ENCODE measurements around the gene CDC123.

The CDC123 gene

GRCh38 chr10:12186323-12186722 lies 9.7 kb upstream of the CDC123 start:
- no peak overlapping the region for H2BK5ac ChIP-seq (ENCODE audit: low read depth, low read length, poor library complexity)
- H3K36me3 ChIP-seq (ENCODE audit: control insufficient read depth in 1 of 2, insufficient read depth in 2 of 2, low read length in 2 of 2) = peaks cover 8 to 10% of the 10 kb centered on the region in 2 experiments
- H2BK120ac ChIP-seq (ENCODE audit: insufficient read depth, low read length, poor library complexity) = no peak overlapping the region
- H3K27me3 ChIP-seq (ENCODE audit: insufficient read depth, low read length) = no peaks in the 10 kb centered on the region
- no peaks in the 10 kb centered on the region for H3K4me1 ChIP-seq (ENCODE audit: control insufficient read depth in 1 of 2, insufficient read depth in 2 of 2, low read length in 2 of 2)
- no peak overlapping the region for H3K18ac ChIP-seq (ENCODE audit: low read length)
- no peaks in the 10 kb centered on the region for H3K9me3 ChIP-seq (ENCODE audit: insufficient read depth, low read depth, low read length)
- no peak overlapping the region for H3K9ac ChIP-seq (ENCODE audit: low read length)
- no CpG with 5 or more reads among the region's 8 CpGs for WGBS (ENCODE audit: extremely low coverage, insufficient coverage, insufficient read length)
- no peak overlapping the region for H2AFZ ChIP-seq (ENCODE audit: insufficient read depth, low read length, poor library complexity)
- no peak overlapping the region for H3K4me3 ChIP-seq (ENCODE audit: low read depth, low read length)
- no peak overlapping the region for H4K12ac ChIP-seq (ENCODE audit: low read depth, low read length)
- no peak overlapping the region for H3K23ac ChIP-seq (ENCODE audit: low read length)
- H4K91ac ChIP-seq (ENCODE audit: low read depth, low read length) = no peak overlapping the region
- no peak for DNase-seq
- H2BK12ac ChIP-seq (ENCODE audit: low read length) = no peak overlapping the region
- no peak overlapping the region for H4K8ac ChIP-seq (ENCODE audit: low read depth, low read length)
- H3K27ac ChIP-seq (ENCODE audit: low read depth, low read length) = no peak overlapping the region
- H3K79me1 ChIP-seq (ENCODE audit: low read length) = no peaks in the 10 kb centered on the region
- H2AK5ac ChIP-seq (ENCODE audit: low read length) = no peak overlapping the region
- no peak overlapping the region for H3K4me2 ChIP-seq (ENCODE audit: low read length)
- no peak overlapping the region for H3K4ac ChIP-seq (ENCODE audit: low read depth, low read length)
- H3K79me2 ChIP-seq (ENCODE audit: control insufficient read depth, insufficient read depth, low read length, poor library complexity) = no peaks in the 10 kb centered on the region
- no peak overlapping the region for H3K14ac ChIP-seq (ENCODE audit: low read length)

DNA sequence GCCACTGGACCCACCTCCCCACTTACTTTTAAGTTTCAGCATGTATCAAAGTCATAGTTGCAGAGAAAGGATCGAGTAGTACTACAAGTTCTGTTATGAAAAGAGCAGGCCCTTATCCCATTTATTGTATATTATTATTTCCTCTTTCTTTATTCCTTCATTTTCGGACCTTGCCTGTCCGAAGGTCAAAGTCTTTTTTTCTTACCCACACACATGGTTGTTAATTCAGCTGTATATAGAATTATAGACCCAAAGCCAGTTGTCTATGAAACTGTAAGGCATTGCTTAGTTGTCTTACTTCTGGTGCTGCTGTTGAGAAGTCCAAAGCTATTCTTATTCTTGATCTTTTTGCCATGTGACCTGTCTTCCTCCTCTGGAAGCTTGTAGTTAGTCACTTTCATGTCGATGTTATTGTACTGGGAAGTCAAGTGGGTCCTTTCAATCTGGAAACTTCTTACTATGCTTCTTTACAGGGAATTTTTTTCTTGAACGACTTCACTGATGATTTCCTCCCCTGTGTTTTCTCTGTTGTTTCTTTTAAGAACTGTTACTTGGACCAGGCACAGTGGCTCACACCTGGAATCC lies 8.6 kb upstream of the CDC123 start:
- Histone ChIP-seq H3K4me3 (ENCODE audit: low read depth, low read length) (no peak overlapping the region), H2BK12ac (ENCODE audit: low read length) (no peak overlapping the region), H2AFZ (ENCODE audit: insufficient read depth, low read length, poor library complexity) (no peak overlapping the region), H3K36me3 (ENCODE audit: control insufficient read depth in 1 of 2, insufficient read depth in 2 of 2, low read length in 2 of 2) (peaks cover 9 to 10% of the 10 kb centered on the region in 2 experiments), H3K23ac (ENCODE audit: low read length) (no peak overlapping the region), H3K27ac (ENCODE audit: low read depth, low read length) (no peak overlapping the region), H4K12ac (ENCODE audit: low read depth, low read length) (no peak overlapping the region), H3K79me2 (ENCODE audit: control insufficient read depth, insufficient read depth, low read length, poor library complexity) (no peaks in the 10 kb centered on the region), H3K9ac (ENCODE audit: low read length) (no peak overlapping the region), H4K8ac (ENCODE audit: low read depth, low read length) (no peak overlapping the region), H3K27me3 (ENCODE audit: insufficient read depth, low read length) (no peaks in the 10 kb centered on the region), H3K18ac (ENCODE audit: low read length) (no peak overlapping the region), H2BK120ac (ENCODE audit: insufficient read depth, low read length, poor library complexity) (no peak overlapping the region), H3K4me2 (ENCODE audit: low read length) (no peak overlapping the region), H3K4me1 (ENCODE audit: control insufficient read depth in 1 of 2, insufficient read depth in 2 of 2, low read length in 2 of 2) (peaks cover 0 to 2% of the 10 kb centered on the region in 2 experiments), H2AK5ac (ENCODE audit: low read length) (no peak overlapping the region), H3K14ac (ENCODE audit: low read length) (no peak overlapping the region), H3K79me1 (ENCODE audit: low read length) (no peaks in the 10 kb centered on the region), H3K4ac (ENCODE audit: low read depth, low read length) (no peak overlapping the region), H4K91ac (ENCODE audit: low read depth, low read length) (no peak overlapping the region), H3K9me3 (ENCODE audit: insufficient read depth, low read depth, low read length) (no peaks in the 10 kb centered on the region), H2BK5ac (ENCODE audit: low read depth, low read length, poor library complexity) (no peak overlapping the region)
- DNase-seq = no peak
- WGBS (ENCODE audit: extremely low coverage, insufficient coverage, insufficient read length) = no CpG with 5 or more reads among the region's 5 CpGs

DNA sequence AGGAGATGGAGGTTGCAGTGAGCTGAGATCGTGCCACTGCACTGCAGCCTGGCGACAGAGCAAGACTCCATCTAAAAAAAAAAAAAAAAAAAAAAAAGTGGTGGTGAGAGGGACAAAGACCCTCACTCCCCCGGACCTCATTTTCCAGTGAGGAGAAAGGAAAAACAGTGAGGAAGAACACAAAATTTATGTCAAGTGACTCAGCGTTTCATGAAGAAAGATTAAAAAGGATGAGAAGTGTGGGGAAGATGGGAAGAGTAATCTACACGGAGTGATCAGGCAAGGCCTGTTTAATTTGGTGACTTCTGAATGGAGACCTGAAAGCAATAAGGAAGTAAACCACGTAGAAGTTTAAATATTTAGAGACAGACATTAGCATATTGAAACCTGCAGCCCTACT lies 7.3 kb upstream of the CDC123 start:
- no peak overlapping the region for H3K4me3 ChIP-seq (ENCODE audit: low read depth, low read length)
- H3K14ac ChIP-seq (ENCODE audit: low read length) = no peak overlapping the region
- peaks cover 8 to 9% of the 10 kb centered on the region in 2 experiments for H3K36me3 ChIP-seq (ENCODE audit: control insufficient read depth in 1 of 2, insufficient read depth in 2 of 2, low read length in 2 of 2)
- H3K4me2 ChIP-seq (ENCODE audit: low read length) = no peak overlapping the region
- WGBS (ENCODE audit: extremely low coverage, insufficient coverage, insufficient read length) = no CpG with 5 or more reads among the region's 6 CpGs
- H3K4me1 ChIP-seq (ENCODE audit: control insufficient read depth in 1 of 2, insufficient read depth in 2 of 2, low read length in 2 of 2) = peaks cover 0 to 2% of the 10 kb centered on the region in 2 experiments
- H3K9me3 ChIP-seq (ENCODE audit: insufficient read depth, low read depth, low read length) = no peaks in the 10 kb centered on the region
- H2AK5ac ChIP-seq (ENCODE audit: low read length) = no peak overlapping the region
- no peak overlapping the region for H2BK120ac ChIP-seq (ENCODE audit: insufficient read depth, low read length, poor library complexity)
- no peak for DNase-seq
- no peak overlapping the region for H2AFZ ChIP-seq (ENCODE audit: insufficient read depth, low read length, poor library complexity)
- no peaks in the 10 kb centered on the region for H3K79me1 ChIP-seq (ENCODE audit: low read length)
- no peak overlapping the region for H3K23ac ChIP-seq (ENCODE audit: low read length)
- H3K27me3 ChIP-seq (ENCODE audit: insufficient read depth, low read length) = no peaks in the 10 kb centered on the region
- no peak overlapping the region for H3K18ac ChIP-seq (ENCODE audit: low read length)
- no peak overlapping the region for H4K8ac ChIP-seq (ENCODE audit: low read depth, low read length)
- H2BK5ac ChIP-seq (ENCODE audit: low read depth, low read length, poor library complexity) = no peak overlapping the region
- no peak overlapping the region for H3K27ac ChIP-seq (ENCODE audit: low read depth, low read length)
- H4K91ac ChIP-seq (ENCODE audit: low read depth, low read length) = no peak overlapping the region
- H3K79me2 ChIP-seq (ENCODE audit: control insufficient read depth, insufficient read depth, low read length, poor library complexity) = no peaks in the 10 kb centered on the region
- H3K4ac ChIP-seq (ENCODE audit: low read depth, low read length) = no peak overlapping the region
- no peak overlapping the region for H4K12ac ChIP-seq (ENCODE audit: low read depth, low read length)
- no peak overlapping the region for H2BK12ac ChIP-seq (ENCODE audit: low read length)
- no peak overlapping the region for H3K9ac ChIP-seq (ENCODE audit: low read length)

DNA sequence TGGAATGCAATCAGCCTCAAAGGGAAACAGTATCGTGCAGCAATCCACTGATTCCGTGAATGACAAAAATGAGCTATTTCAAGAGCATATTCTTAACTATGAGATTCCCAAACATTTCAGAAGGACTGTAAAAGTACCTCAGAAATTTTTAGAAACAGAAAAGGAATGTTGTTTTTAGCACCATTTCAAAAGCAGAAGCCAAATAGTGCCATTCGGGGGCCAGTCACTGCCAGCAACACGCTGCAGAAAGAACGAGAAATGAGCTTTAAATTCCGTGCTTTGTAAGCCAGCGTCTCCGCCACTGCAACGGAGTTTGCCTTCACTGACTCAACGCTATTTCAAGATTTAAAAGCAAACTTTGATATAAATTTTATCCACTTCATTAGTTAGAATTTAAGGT lies 6.6 kb upstream of the CDC123 start:
- H2AK5ac ChIP-seq (ENCODE audit: low read length) = no peak overlapping the region
- peak; percentile 14 to 62 for DNase-seq
- no peak overlapping the region for H3K4me3 ChIP-seq (ENCODE audit: low read depth, low read length)
- no peak overlapping the region for H3K14ac ChIP-seq (ENCODE audit: low read length)
- H3K4ac ChIP-seq (ENCODE audit: low read depth, low read length) = no peak overlapping the region
- no peaks in the 10 kb centered on the region for H3K79me1 ChIP-seq (ENCODE audit: low read length)
- no peak overlapping the region for H4K91ac ChIP-seq (ENCODE audit: low read depth, low read length)
- no CpG with 5 or more reads among the region's 10 CpGs for WGBS (ENCODE audit: extremely low coverage, insufficient coverage, insufficient read length)
- no peak overlapping the region for H2BK120ac ChIP-seq (ENCODE audit: insufficient read depth, low read length, poor library complexity)
- H2BK5ac ChIP-seq (ENCODE audit: low read depth, low read length, poor library complexity) = no peak overlapping the region
- no peak overlapping the region for H3K9ac ChIP-seq (ENCODE audit: low read length)
- H3K36me3 ChIP-seq (ENCODE audit: control insufficient read depth in 1 of 2, insufficient read depth in 2 of 2, low read length in 2 of 2) = peaks cover 8 to 9% of the 10 kb centered on the region in 2 experiments
- H3K4me1 ChIP-seq (ENCODE audit: control insufficient read depth in 1 of 2, insufficient read depth in 2 of 2, low read length in 2 of 2) = peaks cover 0 to 2% of the 10 kb centered on the region in 2 experiments
- H3K27ac ChIP-seq (ENCODE audit: low read depth, low read length) = no peak overlapping the region
- no peaks in the 10 kb centered on the region for H3K9me3 ChIP-seq (ENCODE audit: insufficient read depth, low read depth, low read length)
- no peak overlapping the region for H3K4me2 ChIP-seq (ENCODE audit: low read length)
- H2AFZ ChIP-seq (ENCODE audit: insufficient read depth, low read length, poor library complexity) = no peak overlapping the region
- H4K8ac ChIP-seq (ENCODE audit: low read depth, low read length) = no peak overlapping the region
- no peak overlapping the region for H4K12ac ChIP-seq (ENCODE audit: low read depth, low read length)
- H3K23ac ChIP-seq (ENCODE audit: low read length) = no peak overlapping the region
- H3K27me3 ChIP-seq (ENCODE audit: insufficient read depth, low read length) = no peaks in the 10 kb centered on the region
- no peak overlapping the region for H3K18ac ChIP-seq (ENCODE audit: low read length)
- no peak overlapping the region for H2BK12ac ChIP-seq (ENCODE audit: low read length)
- H3K79me2 ChIP-seq (ENCODE audit: control insufficient read depth, insufficient read depth, low read length, poor library complexity) = no peaks in the 10 kb centered on the region
